ENCODE data around the gene CDH1.

The CDH1 gene

GRCh38 chr16:68814516-68814915 lies 77.4 kb downstream of the CDH1 start:
- no peak for TF ChIP-seq ZFX (IDR thresholded peaks at IDR 0.05; ENCODE audit: borderline replicate concordance)
- TF ChIP-seq, protein P1, sequence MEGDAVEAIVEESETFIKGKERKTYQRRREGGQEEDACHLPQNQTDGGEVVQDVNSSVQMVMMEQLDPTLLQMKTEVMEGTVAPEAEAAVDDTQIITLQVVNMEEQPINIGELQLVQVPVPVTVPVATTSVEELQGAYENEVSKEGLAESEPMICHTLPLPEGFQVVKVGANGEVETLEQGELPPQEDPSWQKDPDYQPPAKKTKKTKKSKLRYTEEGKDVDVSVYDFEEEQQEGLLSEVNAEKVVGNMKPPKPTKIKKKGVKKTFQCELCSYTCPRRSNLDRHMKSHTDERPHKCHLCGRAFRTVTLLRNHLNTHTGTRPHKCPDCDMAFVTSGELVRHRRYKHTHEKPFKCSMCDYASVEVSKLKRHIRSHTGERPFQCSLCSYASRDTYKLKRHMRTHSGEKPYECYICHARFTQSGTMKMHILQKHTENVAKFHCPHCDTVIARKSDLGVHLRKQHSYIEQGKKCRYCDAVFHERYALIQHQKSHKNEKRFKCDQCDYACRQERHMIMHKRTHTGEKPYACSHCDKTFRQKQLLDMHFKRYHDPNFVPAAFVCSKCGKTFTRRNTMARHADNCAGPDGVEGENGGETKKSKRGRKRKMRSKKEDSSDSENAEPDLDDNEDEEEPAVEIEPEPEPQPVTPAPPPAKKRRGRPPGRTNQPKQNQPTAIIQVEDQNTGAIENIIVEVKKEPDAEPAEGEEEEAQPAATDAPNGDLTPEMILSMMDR (IDR thresholded peaks at IDR 0.05) = no peak
- H3K27ac ChIP-seq = no peak overlapping the region

DNA sequence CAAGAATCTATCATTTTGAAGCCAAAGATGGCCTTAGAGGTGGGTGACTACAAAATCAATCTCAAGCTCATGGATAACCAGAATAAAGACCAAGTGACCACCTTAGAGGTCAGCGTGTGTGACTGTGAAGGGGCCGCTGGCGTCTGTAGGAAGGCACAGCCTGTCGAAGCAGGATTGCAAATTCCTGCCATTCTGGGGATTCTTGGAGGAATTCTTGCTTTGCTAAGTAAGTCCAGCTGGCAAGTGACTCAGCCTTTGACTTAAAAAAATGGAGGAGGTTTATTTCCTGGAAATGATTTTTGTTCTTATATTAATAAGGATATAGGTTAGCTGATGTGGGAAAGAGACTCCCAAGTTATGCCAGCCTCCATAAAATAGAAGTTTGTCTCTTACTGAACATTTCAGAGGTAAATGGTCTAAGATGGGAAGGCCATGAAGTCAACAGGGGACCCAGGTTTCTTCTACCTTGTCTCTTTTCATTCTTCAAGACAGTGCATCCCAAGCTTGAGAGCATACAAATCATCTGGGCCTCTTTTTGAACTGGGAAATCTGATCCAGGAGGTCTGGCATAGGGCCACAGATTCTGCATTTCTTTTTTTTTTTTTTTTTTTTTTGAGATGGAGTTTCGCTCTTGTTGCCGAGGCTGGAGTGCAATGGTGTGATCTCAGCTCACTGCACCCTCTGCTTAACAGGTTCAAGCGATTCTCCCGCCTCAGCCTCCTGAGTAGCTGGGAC lies 86.5 kb downstream of the CDH1 start:
- H3K27ac ChIP-seq = no peak overlapping the region
- TF ChIP-seq, protein P1 (IDR thresholded peaks at IDR 0.05) = no peak
- no peak for TF ChIP-seq ZFX (IDR thresholded peaks at IDR 0.05; ENCODE audit: borderline replicate concordance)

DNA sequence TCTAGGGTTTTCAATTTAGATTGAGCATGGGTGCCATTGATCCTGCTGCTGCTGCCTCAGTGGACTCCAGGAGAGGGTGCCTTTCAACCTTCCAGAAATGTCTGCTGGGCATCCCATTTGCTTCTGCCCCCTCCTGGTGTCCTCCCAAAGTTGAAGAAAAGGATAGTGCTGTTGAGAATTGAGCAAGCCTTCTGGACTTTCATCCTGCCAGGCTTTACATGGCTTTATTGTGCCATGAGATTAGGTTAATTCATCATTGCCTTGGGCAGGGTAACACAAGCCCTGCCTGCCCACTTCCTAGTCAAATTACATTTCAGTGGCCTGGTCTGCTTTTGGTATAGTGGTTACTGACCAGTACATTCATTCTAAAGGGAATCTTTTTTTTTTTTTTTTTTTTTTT lies 88.3 kb downstream of the CDH1 start:
- H3K27ac ChIP-seq = no peak overlapping the region
- TF ChIP-seq ZFX (IDR thresholded peaks at IDR 0.05; ENCODE audit: borderline replicate concordance) = no peak
- TF ChIP-seq, protein P1 (IDR thresholded peaks at IDR 0.05) = no peak

DNA sequence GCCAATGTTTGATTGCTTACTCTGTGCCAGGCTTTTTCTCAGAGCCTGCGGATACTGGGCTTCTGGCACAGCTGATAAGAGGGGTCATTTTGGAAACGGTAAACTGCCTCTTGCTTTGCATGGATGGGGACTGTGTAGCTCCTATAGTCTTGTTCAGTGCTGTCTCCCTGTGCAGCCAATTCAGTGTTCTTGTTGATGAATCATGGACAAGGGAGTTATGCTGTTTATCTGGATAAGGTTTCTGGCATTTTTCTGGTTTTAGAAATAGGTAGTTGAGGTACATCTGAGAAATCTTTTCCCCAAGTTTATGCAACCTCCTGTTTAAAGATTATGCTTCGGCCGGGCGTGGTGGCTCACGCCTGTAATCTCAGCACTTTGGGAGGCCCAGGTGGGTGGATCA lies 89.6 kb downstream of the CDH1 start:
- no peak overlapping the region for H3K27ac ChIP-seq
- TF ChIP-seq, protein P1 (IDR thresholded peaks at IDR 0.05) = no peak
- no peak for TF ChIP-seq ZFX (IDR thresholded peaks at IDR 0.05; ENCODE audit: borderline replicate concordance)

- TF ChIP-seq, protein P1 (IDR thresholded peaks at IDR 0.05) = no peak
- no peak for TF ChIP-seq ZFX (IDR thresholded peaks at IDR 0.05; ENCODE audit: borderline replicate concordance)
- no peak overlapping the region for H3K27ac ChIP-seq
Observed at GRCh38 chr16:68833251-68833650, 96.2 kb downstream of the CDH1 start.

DNA sequence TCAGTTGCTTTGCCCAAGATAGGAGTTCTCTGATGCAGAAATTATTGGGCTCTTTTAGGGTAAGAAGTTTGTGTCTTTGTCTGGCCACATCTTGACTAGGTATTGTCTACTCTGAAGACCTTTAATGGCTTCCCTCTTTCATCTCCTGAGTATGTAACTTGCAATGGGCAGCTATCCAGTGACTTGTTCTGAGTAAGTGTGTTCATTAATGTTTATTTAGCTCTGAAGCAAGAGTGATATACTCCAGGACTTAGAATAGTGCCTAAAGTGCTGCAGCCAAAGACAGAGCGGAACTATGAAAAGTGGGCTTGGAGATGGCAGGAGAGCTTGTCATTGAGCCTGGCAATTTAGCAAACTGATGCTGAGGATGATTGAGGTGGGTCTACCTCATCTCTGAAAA lies 97.5 kb downstream of the CDH1 start:
- no peak overlapping the region for H3K27ac ChIP-seq
- TF ChIP-seq, protein P1 (IDR thresholded peaks at IDR 0.05) = no peak
- no peak for TF ChIP-seq ZFX (IDR thresholded peaks at IDR 0.05; ENCODE audit: borderline replicate concordance)

DNA sequence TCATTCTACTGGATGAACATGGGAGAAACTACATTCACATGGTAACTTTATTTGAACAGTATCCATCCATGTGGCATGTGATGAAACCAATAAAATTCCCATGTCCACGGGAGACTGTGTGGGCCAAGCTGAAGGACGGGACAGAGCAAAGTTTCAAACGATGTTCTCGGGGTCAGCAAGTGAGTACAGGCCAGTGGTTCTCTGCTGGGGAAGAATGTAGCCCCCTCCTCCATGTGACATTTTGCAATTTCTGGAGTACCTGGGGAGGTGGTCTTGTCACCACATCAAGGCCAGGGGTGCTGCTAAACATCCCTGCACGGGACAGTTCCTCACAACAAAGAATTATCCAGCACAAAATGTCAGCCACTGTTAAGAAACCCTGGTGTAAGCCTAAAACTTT lies 98.9 kb downstream of the CDH1 start:
- TF ChIP-seq, protein P1 (IDR thresholded peaks at IDR 0.05) = no peak
- TF ChIP-seq ZFX (IDR thresholded peaks at IDR 0.05; ENCODE audit: borderline replicate concordance) = no peak
- no peak overlapping the region for H3K27ac ChIP-seq
